NCI-H460 (cell line): ENCODE measurements around the gene COPB2. TPM values are rescaled to one million over a fixed set of nuclear protein-coding genes. Genes with fewer than 3 reads are reported as not detected.

Experiments used
- DNase-seq: peaks from one replicate; pipeline ENCODE4 v3.0.0-alpha.2; 2016; ENCODE audit warnings: low read depth; ENCODE audit errors: extremely low read depth
- total RNA-seq: library from RNA; depleted of rRNA; stranded (reverse); fragments of >200 nt; shearing (Covaris generic); gene quantifications from 2 replicates; pipeline ENCODE4 v1.2.3, GENCODE V29; 2014

The COPB2 gene
- total RNA-seq, 1 experiment from 2014 or later = 85.3 TPM

GRCh38 chr3:139329364-139329850 lies 60.0 kb downstream of the COPB2 start:
- peak; percentile 76 for DNase-seq

GRCh38 chr3:139328356-139328755 lies 61.1 kb downstream of the COPB2 start:
- DNase-seq = no peak

- no peak for DNase-seq
Observed at GRCh38 chr3:139327861-139328260, 61.6 kb downstream of the COPB2 start.

- DNase-seq = no peak
Observed at GRCh38 chr3:139327231-139327630, 62.2 kb downstream of the COPB2 start.

- DNase-seq = no peak
Observed at GRCh38 chr3:139326707-139327106, 62.7 kb downstream of the COPB2 start.

- no peak for DNase-seq
Observed at GRCh38 chr3:139326131-139326530, 63.3 kb downstream of the COPB2 start.

GRCh38 chr3:139325551-139325950 lies 63.9 kb downstream of the COPB2 start:
- DNase-seq = no peak

GRCh38 chr3:139324456-139324855 lies 65.0 kb downstream of the COPB2 start:
- no peak for DNase-seq

- DNase-seq = no peak
Observed at GRCh38 chr3:139323146-139323545, 66.3 kb downstream of the COPB2 start.

GRCh38 chr3:139322346-139322745 lies 67.1 kb downstream of the COPB2 start:
- no peak for DNase-seq

- no peak for DNase-seq
Observed at GRCh38 chr3:139320551-139321309, 68.7 kb downstream of the COPB2 start.

- no peak for DNase-seq
Observed at GRCh38 chr3:139319428-139320402, 69.7 kb downstream of the COPB2 start.

GRCh38 chr3:139318826-139319225 lies 70.6 kb downstream of the COPB2 start:
- DNase-seq = no peak

- no peak for DNase-seq
Observed at GRCh38 chr3:139318431-139318816, 71.0 kb downstream of the COPB2 start.

GRCh38 chr3:139317660-139318430 lies 71.6 kb downstream of the COPB2 start:
- no peak for DNase-seq

GRCh38 chr3:139317215-139317614 lies 72.2 kb downstream of the COPB2 start:
- DNase-seq = no peak

- no peak for DNase-seq
Observed at GRCh38 chr3:139313921-139314320, 75.5 kb downstream of the COPB2 start.

GRCh38 chr3:139312959-139313358 lies 76.5 kb downstream of the COPB2 start:
- DNase-seq = no peak

GRCh38 chr3:139312416-139312815 lies 77.0 kb downstream of the COPB2 start:
- no peak for DNase-seq

GRCh38 chr3:139311557-139311956 lies 77.9 kb downstream of the COPB2 start:
- DNase-seq = no peak

- no peak for DNase-seq
Observed at GRCh38 chr3:139310474-139310933, 78.9 kb downstream of the COPB2 start.
